HG03469 (cell line): ENCODE measurements around the gene GLRX3.
"Not testable (repeated sequence)": the region's sequence is repeated elsewhere in the genome, so short reads cannot be mapped to it uniquely, and the experiment has no call there.

Experiments
- ATAC-seq: cut with Tn5 transposase; IDR thresholded peaks from one replicate; pipeline ENCODE4 v1.9.1; 2021; ENCODE audit warnings: mild to moderate bottlenecking, moderate library complexity, moderate number of reproducible peaks; ENCODE audit not compliant: unreplicated experiment

Gene GLRX3

DNA sequence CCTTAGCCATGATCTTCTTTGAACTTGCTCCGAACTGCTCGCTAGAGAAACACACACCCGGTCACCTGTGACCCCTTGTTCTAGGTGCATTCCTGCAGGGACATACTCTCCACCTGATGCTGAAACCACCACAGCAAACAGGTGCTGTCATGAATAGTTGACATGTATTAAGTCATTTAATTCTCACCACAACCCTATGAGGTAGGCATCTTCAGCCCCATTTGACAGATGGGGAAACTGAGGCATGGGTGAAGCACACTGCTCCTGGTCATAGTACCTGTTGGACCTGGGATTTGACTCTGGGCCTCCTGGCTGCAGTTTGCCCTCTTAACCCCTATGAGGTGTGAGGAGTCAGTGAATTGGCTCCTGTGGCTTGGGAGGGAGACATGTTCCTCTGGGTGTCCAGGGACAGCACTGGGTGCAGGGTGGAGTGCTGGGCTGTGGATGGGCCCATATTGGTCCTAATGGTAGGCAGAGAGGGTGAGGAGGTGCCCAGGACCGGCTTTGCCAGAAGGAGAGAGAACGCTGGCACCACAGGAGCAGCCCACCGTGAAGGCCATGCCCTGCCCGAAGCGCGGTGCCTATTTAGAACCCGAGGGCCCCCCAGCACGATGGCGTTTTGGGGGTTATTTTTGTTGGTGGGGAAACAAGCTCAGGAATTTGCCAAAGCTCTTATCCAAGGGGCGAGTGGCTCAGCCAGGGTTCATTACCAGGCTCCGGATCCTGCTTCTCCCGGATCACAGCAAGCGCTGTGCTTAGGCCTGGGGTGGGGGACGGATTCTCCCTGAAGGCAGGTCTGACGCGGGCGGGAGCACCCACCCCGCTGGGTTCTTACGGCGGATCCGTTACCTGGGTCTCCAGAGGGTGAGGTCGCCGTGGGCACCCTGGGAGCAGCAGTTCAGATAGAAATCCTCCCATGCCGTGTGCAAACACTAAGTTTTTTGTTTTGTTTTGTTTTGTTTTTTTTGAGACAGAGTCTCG is 52.3 kb downstream of the GLRX3 start:
- no peak for ATAC-seq

DNA sequence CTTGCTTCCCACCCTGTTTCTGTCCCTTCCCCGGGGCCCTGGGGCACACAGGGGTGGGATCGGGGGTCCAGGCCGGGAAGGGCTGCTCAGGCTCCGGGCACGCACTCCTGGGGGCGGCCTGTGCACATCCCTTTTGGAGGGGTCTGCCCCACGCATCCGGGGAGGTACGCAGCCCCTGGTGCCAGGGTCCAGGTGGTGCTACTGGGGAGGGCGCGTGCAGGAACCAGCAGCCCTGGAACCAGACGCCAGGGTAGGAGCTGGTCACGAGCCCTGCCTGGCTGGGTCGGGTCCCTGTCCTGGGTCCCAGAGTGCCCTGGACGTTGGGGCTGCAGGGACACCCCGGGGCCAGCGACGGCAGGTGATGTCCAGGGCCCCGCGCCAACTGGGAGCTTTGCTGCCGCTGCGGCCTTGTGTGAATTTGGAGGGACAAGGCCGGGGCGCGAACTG is 53.4 kb downstream of the GLRX3 start:
- ATAC-seq: no peak

DNA sequence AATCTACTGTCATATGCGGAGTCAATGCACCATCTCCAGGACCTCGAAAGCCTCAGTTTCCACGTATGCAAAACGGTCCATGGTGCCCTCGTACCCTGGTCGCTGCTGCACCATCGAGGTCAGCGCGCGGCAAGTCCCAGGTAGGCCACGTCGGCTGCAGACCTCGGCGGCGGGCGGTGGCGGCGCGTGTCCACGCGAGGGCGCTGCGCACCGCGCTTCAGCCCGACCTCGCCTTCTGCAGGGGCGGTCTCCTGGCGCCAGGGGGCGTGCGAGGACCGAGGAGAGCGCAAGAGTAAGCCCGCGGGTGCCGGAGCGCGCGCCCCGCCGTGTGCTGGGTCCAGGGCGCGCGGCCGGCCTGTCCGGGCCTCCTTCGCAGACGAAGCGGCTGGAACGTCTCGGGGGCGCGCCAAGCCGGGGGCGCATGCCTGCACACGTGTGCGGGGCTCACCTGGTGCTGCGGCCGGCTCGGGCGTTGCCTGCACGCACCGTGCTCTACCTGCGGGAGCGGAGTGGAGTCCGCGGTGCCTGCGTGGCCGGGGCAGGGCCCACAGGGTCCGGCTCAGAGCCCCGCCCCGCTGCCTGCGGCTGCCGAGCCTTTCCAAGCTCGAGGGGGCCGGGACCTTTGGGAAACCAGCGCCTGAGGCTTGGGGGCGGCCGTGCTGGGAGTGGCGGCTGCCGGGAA is 54.0 kb downstream of the GLRX3 start:
- peak; percentile 81 for ATAC-seq

DNA sequence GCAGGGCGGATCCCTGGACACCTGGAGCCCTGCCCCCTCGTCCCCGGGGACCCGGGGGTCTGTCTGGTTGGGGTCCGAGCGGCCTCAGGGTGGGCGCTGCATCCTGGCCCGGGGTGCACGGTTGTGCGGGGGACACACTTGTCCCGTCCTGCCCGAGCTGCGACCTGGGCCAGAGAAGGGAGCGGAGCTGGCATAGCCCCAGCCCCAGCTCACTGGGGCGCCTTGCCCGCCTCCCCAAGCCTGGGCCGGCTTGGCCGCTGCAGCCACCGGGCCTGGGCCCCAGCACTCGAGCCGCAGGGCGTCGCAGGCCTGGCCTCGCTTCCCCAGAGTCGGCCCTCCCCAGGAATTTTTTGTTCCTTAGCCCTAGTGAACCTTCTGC is 54.5 kb downstream of the GLRX3 start:
- ATAC-seq: no peak

DNA sequence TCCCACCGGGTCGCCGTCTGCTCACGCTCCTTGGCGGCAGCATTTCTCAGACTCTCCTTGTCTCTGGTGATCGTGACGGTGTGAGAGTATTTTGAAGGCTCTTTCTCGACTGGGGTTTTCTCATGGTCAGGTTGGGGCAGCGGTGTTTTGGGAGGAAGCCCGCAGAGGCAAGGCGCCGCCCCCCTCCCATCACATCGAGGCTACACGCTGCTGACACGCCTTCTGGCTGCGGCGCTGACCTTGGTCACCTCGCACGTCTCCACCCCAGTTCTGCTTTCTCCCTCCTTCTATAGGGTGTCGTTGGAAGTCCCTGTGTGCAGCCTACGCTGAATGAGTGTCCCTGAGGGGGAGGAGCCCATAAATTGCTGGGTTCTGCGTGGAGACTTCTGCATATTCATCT is 55.2 kb downstream of the GLRX3 start:
- ATAC-seq: no peak

DNA sequence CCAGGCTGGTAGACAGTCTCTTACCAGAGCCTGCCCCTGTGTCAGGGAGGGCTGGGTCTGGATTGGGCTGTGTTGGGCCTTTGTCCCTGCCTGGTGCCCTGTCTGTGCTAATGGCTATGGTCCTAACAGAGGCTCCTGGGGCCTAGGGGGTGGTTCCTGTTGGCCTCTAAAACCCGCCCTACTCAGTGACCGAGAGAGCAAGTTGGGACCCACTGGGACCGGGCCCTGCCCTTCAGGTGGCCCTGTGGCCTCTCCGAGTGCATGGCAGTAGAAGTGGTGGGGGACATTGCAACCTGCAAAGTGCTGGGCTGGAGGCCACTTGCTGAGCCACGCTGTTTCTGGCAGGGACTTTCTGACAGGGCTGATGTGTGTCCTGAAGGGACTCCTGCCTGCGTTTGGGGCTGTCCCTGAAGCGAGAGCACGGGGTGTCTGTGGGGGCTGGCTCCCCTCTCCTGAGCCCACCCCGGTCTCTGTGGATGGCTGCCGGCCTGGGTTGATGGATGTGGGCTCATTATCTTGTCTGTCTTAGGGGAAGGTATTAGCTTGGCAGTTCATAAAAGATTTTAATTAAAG is 56.2 kb downstream of the GLRX3 start:
- ATAC-seq: no peak

DNA sequence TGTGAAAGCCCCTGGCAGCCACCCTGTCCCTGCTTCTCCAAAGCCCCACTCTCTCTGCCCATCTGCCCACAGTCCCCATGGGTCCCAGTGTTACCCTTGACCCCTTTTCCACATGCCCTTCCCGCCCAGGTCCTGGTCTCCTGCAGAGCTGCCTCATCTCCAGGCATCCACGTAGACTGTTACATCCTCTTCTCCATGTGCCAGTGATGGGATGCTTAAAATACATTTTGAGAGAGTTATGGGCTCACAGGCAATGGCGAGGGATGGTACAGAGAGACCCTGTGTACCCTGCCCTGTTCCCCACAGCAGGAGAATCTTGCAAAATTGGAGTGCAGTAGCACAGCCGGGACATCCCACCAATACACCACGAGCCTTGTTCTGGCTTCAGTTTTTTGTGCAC is 56.8 kb downstream of the GLRX3 start:
- ATAC-seq: no peak

DNA sequence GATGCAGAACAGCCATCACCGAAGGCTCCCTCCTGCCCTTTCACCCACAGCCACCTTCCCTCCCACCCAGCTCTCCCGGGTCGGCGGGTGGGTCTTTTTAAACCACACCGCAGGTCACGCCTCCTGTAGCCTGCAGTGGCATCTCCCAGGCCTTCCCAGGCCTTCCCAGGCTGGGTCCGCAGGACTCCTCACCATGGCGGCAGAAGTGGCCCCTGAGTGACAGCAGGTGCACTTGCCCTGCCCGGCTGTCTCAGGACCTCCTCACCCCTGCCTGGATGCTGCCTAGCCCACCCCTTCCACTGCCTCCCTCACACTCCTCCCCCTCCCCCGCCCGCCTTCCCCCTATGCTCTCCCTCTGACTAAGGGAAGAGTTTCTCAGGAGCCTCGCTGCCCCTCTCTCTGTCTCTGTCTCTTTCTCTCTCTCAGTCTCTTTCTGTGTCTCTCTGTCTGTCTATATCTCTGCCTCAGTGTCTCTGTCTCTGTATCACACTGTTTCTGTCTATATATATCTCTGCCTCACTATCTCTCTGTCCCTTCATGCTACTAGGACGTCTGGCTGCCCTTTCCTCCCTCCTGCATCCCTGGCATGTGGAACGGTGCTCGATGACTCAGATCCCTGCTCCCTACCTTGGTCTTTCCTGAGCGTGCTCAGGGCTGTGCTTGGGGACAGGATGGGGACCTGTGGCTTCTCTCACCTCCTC is 57.5 kb downstream of the GLRX3 start:
- ATAC-seq: no peak

DNA sequence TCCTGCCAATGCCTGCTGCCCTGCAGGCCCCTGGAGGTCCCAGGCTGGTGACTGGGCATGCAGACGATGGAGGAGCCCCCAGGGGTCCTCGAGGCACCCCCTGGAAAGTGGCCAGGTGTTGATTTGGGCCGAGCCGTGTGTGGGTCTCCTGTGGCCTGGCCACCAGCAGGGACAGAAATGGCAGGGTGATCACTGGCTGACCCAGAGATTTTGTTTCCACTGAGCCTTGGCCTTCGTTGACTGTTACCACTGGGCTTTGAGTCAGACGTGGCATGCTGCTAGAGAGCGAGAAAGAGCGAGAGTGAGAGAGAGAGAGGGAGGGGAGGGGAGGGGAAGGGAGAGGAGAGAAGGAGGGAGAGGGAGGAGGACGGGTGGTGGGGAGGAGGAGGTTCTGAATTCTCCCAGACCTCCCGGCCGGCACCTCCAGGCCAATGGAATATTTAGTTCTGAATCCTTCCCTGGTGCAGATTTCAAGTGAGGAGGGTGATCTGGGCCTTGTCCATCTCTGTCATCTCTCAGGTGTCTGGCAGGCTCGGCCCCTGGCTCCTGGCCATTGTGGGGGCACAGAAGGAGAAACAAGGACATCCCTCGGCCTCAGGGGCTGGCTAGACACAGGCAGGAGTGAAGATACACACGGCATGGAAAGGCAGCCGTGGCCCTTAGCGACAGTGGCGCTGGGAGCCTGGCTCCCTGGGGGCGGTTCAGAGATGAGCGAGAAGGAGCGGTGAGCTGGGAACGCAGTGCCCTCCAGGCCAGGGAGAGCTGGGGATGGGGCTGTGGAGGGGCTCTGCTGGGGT is 58.2 kb downstream of the GLRX3 start:
- ATAC-seq: no peak

DNA sequence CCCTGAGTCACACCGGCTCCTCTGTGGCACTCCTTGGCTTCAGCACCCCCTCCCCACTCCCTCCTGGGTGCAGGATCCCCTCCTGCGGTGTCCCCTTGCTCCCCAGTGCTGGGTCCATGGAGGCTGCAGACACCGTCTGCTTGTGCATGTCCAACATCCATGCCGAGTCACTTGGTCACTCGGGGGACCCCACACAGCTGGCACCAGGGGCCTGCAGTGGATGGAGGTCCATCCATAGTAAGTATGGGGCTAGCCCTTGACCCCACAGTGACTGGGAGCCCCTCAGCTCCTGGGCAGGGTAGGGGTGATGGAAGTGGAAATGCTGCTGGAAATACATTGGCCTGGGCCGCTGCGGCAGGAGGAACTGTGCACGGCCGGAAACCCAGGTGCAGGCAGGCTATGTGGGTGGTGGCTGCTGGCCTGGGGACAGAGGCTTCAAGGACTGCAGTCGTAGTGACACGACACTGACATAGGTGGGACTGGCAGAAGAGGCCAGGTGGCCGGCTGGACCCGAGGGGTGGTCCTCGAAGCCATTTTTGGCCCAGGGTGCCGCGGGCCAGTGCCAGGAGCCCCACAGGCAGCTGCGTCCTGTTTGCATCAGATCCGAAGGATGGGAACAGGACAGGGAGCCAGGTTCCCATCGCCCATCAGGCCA is 58.9 kb downstream of the GLRX3 start:
- no peak for ATAC-seq

DNA sequence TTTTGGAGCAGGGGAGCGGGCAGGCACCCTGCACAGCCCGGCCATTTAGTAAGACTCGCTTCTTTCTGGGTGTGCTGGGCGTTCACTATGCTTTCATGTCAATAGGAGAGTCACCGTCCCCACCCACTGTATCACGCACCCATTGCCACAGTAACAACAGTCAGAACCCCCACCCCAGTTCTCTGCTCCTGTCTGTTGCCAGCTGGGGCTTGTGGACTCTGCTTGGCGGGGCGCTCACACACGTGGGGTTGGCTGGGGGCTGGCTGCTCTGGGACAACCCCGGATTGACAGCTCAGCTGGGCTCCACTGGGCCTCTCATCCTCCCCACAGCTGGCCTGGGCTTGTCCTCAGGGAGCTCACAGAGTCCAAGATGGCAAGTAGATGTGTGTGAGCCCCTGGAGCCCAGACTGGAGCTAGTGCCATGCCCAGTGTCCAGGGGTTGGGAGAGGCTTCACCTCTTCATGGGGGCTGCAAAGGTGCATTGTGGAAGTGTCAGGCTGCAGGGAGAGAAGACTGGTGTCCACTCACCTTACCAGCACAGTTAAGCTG is 59.6 kb downstream of the GLRX3 start:
- no peak for ATAC-seq

DNA sequence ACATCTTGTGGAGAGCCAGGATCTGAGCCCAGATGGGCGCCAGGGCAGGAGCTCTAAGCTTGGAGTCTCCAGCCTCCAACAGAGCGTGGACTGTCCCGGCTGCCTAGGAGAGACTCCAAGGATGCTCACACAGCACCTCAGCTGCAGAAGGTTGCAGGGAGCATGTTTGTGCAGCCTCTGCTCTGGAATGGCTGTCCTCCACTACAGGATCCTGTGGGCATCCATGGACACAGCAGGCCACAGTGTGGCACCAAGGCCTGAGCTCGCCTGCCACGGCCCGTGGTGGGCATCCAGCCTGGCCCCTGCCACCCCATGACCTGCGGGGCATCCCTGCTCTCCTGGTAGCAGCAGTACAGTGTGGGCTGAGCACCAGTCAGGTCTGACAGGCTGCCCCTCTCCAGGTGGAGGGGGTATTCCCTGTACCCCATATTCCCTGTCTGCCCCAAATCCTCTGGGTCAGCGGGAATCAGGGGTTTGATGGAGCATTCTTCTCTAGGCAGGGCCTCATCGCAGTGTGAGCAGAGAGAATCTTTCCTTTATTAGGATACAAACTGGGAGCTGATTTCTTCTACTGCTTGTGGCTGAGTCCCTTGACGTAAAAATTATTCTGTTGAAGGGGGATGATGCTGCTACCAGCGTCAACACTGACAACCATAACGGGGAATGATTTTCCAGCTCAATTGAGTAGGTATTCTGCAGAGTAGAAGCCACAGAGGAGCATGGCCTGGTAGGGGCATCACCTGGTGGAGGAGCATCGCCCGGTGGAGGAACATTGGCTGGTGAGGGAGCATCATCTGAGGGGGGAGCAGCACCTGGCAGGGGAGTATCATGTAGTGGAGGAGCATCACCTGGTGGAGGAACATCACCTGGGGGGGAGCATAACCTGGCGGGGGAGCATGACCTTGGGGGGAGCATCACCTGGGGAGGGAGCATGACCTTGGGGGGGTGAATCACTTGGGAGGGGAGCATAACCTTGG is 60.6 kb downstream of the GLRX3 start:
- no peak for ATAC-seq

DNA sequence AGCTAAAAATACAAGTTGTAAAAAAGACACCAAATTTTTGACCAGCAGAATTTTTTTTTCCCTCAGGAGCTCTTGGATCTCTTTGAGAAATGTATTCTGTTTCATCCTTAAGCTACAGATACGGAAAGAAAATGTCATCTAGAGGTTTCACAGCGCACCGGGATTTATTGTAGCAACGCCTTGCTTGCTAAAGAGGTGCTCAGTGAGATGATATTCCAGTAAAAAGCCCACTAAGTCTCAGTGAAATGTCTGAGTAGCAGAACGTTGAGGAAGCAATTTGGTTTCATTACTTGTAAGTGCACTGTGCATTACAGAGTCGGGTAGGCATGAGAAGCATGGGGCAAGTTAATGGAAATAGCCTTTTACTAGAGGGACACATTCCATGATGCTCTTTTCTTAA is 62.5 kb downstream of the GLRX3 start:
- ATAC-seq: no peak

DNA sequence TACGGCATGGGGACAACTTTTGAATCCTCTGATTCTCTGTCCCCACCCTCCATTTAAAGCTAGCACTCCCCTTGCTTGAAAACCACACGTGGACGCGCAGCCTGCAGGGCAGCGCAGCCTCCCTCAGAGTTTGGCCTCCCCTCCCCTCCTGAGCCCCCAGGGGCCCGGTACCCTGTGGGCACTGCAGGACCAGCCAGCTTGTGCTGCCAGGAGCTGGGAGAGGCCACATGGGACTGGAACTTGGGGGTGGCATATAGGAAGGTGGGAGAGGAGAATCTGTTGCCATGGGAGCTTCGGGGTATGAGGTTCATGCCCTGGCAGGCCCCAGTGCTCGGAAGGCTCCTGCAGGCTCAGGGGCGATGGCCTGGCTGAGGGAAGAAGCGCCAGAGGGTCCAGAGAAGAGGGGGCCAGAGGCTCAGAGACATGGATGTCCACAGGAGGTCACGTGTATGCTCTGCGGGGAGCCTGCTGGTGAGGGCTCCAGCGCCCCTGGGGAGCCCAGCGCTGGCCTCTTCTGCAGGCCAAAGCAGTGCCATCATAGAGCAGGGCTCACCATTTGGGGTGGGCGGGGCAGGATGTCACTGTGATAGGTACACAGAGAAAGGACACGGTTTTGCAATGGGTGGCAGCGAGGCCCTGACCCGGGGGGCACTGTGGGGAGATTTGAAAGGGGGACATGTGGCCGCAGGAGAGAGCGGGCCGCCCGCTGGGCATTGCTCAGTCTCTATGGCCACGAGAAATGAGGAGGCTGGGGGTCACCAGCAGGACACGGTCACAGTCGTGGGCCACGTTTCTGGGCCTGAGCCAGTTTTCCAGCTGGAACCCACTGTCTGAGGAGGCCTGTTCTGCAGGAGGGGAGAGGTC is 64.2 kb downstream of the GLRX3 start:
- no peak for ATAC-seq

DNA sequence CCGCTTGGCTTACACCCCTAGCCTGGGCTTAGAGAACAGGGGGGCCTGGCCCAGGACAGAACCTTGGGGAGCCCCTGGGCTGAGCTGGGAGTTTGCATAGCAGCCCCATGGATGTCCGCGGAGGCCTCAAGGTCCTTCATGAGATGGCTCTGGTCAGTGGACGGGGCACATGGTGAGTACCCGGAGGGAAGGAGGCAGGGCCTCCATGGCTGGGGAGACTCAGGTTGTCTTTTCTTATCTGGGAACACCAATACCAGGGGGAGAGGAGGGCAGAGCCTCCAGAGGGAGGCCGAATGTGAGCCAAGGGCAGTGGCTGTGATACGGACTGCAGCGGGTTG is 64.8 kb downstream of the GLRX3 start:
- ATAC-seq: no peak

DNA sequence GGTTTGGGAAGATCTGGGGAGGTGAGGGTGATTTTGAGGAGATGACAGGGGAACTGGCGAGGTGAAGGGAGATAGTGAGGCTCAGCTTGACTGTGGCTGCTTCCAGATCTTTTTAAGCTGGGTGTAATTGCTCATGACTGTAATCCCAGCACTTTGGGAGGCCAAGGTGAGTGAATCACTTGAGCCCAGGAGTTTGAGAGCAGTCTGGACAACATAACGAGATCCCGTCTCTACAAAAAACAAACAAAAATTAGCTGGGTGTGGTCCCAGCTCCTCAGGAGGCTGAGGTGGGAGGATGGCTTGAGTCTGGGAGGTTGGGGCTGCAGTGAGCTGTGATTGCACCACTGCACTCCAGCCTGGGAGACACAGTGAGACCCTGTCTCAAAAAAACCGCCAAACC is 66.0 kb downstream of the GLRX3 start:
- ATAC-seq: not testable (repeated sequence)

DNA sequence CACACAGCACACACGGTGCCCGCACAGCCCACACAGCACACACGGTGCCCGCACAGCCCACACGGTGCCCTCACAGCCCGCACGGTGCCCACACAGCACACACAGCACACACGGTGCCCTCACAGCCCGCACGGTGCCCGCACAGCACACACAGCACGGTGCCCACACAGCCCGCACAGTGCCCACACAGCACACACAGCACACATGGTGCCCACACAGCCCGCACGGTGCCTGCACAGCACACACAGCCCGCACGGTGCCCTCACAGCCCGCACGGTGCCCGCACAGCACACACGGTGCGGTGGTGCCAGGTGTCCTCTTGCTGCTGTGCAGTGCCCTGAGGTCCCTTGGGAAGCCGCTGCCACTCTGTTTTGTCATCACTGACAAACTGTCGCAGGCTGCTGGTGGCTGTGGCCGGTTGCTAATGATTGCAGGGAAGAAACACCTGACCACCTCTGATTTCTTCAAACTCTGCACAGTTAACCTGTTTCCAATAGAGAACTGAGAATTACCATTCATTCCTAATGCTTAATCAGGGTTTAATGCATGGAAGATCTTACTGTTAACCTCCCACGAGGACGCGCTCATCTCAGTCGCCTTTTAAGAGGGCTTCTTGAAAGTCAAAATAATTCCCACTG is 66.9 kb downstream of the GLRX3 start:
- ATAC-seq: no peak
